K562 (cell line): ENCODE measurements around the gene ADORA2B. TPM values are rescaled to one million over a fixed set of nuclear protein-coding genes. Genes with fewer than 3 reads are reported as not detected.

Experiments used
- CBFA2T3 ChIP-seq: fragments of 450-650 bp; IDR thresholded peaks from 2 replicates; pipeline ENCODE4 v1.6.1; 2017
- CBX2 ChIP-seq: fragments of 200-600 bp; sonication (generic); IDR thresholded peaks from one replicate; pipeline ENCODE4 v1.6.1; 2012; ENCODE audit warnings: mild to moderate bottlenecking, low read length, inconsistent platforms; ENCODE audit not compliant: insufficient read depth, poor library complexity, severe bottlenecking
- CTCF ChIP-seq, 3 experiments: IDR thresholded peaks in 2 of 3; conservative IDR thresholded peaks in 1 of 3; 2 replicates each; pipeline ENCODE4 v1.5.1; 2011 to 2012; ENCODE audit warnings: low read length in 3 of 3, mild to moderate bottlenecking in 3 of 3, control low read depth in 2 of 3, improper control_type of control experiment in 1 of 3, inconsistent platforms in 1 of 3, low read depth in 1 of 3, mixed read lengths in 1 of 3, moderate library complexity in 1 of 3; ENCODE audit not compliant: insufficient read depth in 2 of 3
- ELF1 ChIP-seq: fragments of 200-800 bp; sonication (Bioruptor generic); IDR thresholded peaks from 2 replicates; pipeline ENCODE4 v1.6.1; 2016; ENCODE audit warnings: missing genetic modification characterization, missing compliant biosample characterization
- FOXJ2 ChIP-seq: fragments of 200-800 bp; sonication (Bioruptor generic); IDR thresholded peaks from 2 replicates; pipeline ENCODE4 v1.6.1; 2016; ENCODE audit warnings: missing genetic modification characterization, missing compliant biosample characterization
- FOXP1 ChIP-seq: sonication (generic); formaldehyde crosslinking; IDR thresholded peaks from 2 replicates; pipeline ENCODE4 v1.8.0; 2022; ENCODE audit warnings: mild to moderate bottlenecking, missing genetic modification reagents
- KAT8 ChIP-seq: fragments of 450-650 bp; IDR thresholded peaks from 2 replicates; pipeline ENCODE4 v1.6.1; 2016; ENCODE audit warnings: low read depth, mild to moderate bottlenecking
- KLF6 ChIP-seq: fragments of 250-450 bp; sonication (Bioruptor Pico); IDR thresholded peaks from 2 replicates; pipeline ENCODE4 v1.4.0; 2020; ENCODE audit warnings: mild to moderate bottlenecking, moderate library complexity, borderline replicate concordance
- MTF1 ChIP-seq: fragments of 250-450 bp; sonication (Bioruptor Pico); IDR thresholded peaks from 2 replicates; pipeline ENCODE4 v1.9.0; 2021; ENCODE audit warnings: moderate library complexity, mild to moderate bottlenecking, inconsistent platforms, borderline replicate concordance
- PHF21A ChIP-seq: fragments of 450-650 bp; IDR thresholded peaks from 2 replicates; pipeline ENCODE4 v1.6.1; 2017; ENCODE audit warnings: low read depth, borderline replicate concordance
- RBM17 ChIP-seq: fragments of 200-400 bp; formaldehyde crosslinking; IDR thresholded peaks from 2 replicates; pipeline ENCODE4 v1.6.1; 2017; ENCODE audit warnings: low read depth, mild to moderate bottlenecking, low read length, borderline replicate concordance
- UBTF ChIP-seq, 2 experiments: IDR thresholded peaks; 2 replicates each; pipeline ENCODE4 v1.6.1; 2012; ENCODE audit warnings: improper control_type of control experiment in 2 of 2, low read depth in 2 of 2, low read length in 2 of 2, borderline replicate concordance in 1 of 2
- ZBTB49 ChIP-seq: sonication (generic); formaldehyde crosslinking; IDR thresholded peaks from 2 replicates; pipeline ENCODE4 v1.8.0; 2022; ENCODE audit warnings: missing genetic modification reagents, mild to moderate bottlenecking, borderline replicate concordance
- ZFP91 ChIP-seq: sonication (generic); formaldehyde crosslinking; IDR thresholded peaks from 2 replicates; pipeline ENCODE4 v1.8.0; 2022; ENCODE audit warnings: mild to moderate bottlenecking, missing genetic modification reagents
- ZNF12 ChIP-seq: sonication (generic); formaldehyde crosslinking; IDR thresholded peaks from 2 replicates; pipeline ENCODE4 v1.4.0; 2020; ENCODE audit warnings: mild to moderate bottlenecking, missing genetic modification reagents
- ZNF274 ChIP-seq: IDR thresholded peaks from 2 replicates; pipeline ENCODE4 v1.6.1; 2011; ENCODE audit warnings: low read depth, mild to moderate bottlenecking, low read length, moderate library complexity, borderline replicate concordance
- ZNF316 ChIP-seq: fragments of 450-650 bp; IDR thresholded peaks from 2 replicates; pipeline ENCODE4 v1.6.1; 2016
- ZNF79 ChIP-seq: fragments of 250-450 bp; sonication (Bioruptor Pico); IDR thresholded peaks from 2 replicates; pipeline ENCODE4 v1.4.0; 2020; ENCODE audit warnings: low read depth, mild to moderate bottlenecking, moderate library complexity
- polyA plus RNA-seq, 8 experiments: library from polyadenylated mRNA; depleted of rRNA in 4 of 8; stranded (reverse) in 5 of 8; unstranded in 3 of 8; fragments of >200 nt; fragmentation: Nextera tagmentation in 2 of 8; fragmentation: Illumina TruSeq in 1 of 8; extraction: Ambion mirVana in 2 of 8; extraction: Trizol in 1 of 8; gene quantifications; 2 replicates each; pipeline versions ENCODE4 v1.2.1 to v1.2.3, GENCODE V29; 2011 to 2014; ENCODE audit warnings: inconsistent platforms in 1 of 8, missing spikeins in 1 of 8
- total RNA-seq, 7 experiments: library from RNA; depleted of rRNA in 6 of 7; stranded (reverse); fragments of >200 nt in 6 of 7; fragmentation: Illumina TruSeq in 2 of 7; extraction: Trizol in 2 of 7; gene quantifications; 2 replicates each; pipeline versions ENCODE4 v1.2.1 to v1.2.3, GENCODE V29; 2011 to 2021; ENCODE audit warnings: low replicate concordance in 1 of 7

ADORA2B gene
- total and polyA plus RNA-seq, 9 of the 15 experiments (the other 6 are each of a cell fraction or from before 2014, with no cell fraction given), result 6.4 to 16.6 (median 10.5) TPM

- TF ChIP-seq ZNF274, result no peak
- TF ChIP-seq PHF21A, result no peak
- TF ChIP-seq CBFA2T3, result no peak
- TF ChIP-seq FOXP1 (CRISPR knock-in tag), result peak; percentile 77; the same call in 1 of the 2 replicates
- no peak; the same call in 1 of the 2 replicates for TF ChIP-seq ZFP91
- TF ChIP-seq MTF1 (CRISPR knock-in tag), result no peak
- TF ChIP-seq ZNF12 (CRISPR knock-in tag), result no peak
- TF ChIP-seq RBM17, result no peak
- TF ChIP-seq CTCF (IDR thresholded peaks at IDR 0.05 in 2 of 3, conservative IDR thresholded peaks at IDR 0.05 in 1 of 3; ENCODE audit: insufficient read depth in 2 of 3, low read depth in 1 of 3, low read length in 3 of 3), result peak; percentile 24 to 64 (median 61)
- no peak for TF ChIP-seq CBX2
- no peak for TF ChIP-seq UBTF (IDR thresholded peaks at IDR 0.05; ENCODE audit: borderline replicate concordance in 1 of 2, low read depth in 2 of 2, low read length in 2 of 2)
- no peak for TF ChIP-seq KAT8
- no peak for TF ChIP-seq KLF6 (CRISPR knock-in tag)
- no peak for TF ChIP-seq ZBTB49 (CRISPR knock-in tag)
- peak; percentile 34; the same call in 1 of the 2 replicates for TF ChIP-seq ELF1
- TF ChIP-seq FOXJ2 (tag), result no peak
- TF ChIP-seq ZNF79 (CRISPR knock-in tag), result no peak
- TF ChIP-seq ZNF316, result no peak
Observed at GRCh38 chr17:15944759-15945526, at the start of gene ADORA2B (continued).
